GM04503 (cell line): ENCODE results near the gene ZFAND2B.

Experiments used
- DNase-seq: peaks from one replicate; pipeline ENCODE4 v3.0.0-alpha.2; 2012; ENCODE audit warnings: low read depth

Gene ZFAND2B

DNA sequence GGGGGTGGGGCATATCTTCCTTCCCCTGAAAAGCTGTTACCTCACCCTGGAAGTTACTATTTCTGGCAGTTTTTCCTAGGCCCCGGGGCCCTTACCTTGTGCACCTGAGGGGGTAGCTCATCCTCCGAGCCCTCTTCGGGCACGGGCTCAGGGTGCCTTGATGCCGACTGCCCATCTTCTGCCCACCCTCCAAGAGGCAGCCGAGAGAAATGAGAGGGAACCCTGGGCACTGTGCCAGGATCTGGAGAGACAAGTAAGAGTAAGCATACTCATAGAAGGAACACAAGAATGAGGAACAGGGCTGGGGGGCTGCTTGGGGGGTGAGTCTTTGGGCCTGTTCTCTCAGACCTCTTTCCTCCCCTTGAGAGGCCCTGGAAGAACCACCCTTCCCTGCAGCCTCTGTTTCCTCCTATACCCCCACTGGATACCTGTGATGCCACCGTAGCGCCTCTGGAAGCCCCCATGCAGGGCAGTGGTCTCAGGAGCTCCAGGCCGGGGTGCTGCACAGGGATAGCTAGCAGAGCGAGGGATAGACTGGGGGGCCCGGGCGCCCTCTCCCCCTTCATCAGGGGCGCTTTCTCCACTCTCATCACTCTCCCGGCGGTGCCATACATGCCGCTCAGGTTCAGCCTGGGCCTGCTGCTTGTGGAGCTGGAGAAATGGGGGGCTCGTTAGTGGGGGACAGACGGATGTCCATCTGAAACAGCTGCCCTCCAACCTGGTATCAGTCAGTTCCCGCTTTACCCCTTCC is 14.2 kb downstream of the ZFAND2B start:
- DNase-seq: no peak

DNA sequence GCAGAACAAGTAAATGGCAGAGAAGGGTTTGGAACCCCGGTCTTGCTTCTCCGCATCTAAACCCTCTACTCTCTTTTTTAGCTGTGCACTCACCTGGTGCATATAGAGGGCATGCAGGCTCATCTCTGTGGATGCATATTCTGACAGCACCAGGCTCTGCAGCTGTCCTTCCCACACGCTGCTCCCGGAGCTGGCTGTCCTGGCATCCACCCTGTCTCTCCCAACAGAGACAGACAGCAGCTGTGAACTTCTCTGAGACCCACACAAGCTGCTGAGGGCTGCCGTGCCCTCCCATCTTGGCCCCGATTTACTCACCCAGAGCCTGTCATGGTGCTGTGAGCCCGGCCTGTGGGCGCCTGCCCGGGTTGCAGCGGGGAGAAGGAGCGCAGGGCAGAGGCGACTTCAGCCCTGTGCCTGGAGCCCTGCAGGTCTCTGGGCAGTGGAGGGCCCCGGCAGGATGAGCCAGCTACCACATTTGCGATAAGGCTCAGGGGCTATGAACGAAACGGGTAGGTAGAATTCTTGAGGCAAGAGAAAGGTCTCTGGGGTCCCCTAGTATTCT is 15.5 kb downstream of the ZFAND2B start:
- no peak for DNase-seq

DNA sequence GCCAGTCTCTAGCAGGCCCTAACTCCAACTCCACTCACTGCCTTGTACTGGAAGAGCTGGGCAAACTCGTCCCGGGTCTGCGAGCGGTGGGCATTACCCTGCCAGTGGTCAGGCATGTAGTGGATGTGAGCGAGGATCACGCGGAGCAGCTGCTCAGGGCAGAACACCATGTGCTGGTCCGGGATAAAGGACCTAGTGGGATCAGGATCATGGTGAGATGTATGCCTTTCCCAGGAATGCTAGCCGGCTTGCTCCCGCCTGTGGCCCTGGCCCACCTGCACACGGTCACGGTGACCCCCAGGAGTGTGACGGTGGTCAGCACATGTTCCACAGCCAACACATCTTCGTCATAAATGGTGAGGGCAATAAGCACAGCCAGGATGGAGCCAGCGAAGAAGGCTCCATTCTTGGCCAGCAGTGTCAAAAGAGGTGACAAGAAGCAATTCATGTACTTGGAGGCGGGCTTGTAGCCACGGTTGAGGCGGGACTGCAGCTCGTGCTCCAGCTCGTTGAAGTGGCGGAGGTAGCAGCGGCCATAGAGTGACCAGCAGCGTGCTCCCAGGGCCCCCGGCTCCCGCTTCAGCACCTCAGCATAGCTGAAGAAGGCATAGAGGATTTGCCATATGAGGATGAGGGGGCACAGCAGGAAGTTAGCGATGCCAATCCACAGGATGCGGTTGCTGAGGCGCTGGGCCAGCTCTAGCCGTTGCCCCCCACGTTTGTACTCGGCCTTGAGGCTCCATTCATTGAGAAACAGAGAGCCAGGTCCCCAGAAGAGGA is 17.4 kb downstream of the ZFAND2B start:
- DNase-seq: no peak

DNA sequence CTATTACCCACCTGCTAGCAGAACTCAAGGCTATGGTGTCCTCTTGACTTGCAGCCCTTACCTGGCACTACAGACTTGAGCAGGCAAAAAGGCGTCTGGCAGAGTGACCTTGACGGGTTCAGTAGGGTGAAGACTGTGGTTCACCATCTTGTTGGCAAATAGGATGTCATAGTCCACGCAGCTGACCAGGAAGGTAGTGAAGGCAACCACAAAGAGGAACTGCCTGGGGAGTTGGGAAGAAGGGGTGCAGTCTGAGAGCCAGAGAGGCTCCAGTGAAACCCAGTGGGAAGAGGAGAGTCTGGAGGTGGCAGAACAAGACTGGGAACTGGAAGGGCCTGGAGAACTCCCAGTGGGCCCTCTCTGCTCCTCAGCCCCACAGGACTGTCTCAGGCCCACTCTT is 18.8 kb downstream of the ZFAND2B start:
- DNase-seq: no peak

DNA sequence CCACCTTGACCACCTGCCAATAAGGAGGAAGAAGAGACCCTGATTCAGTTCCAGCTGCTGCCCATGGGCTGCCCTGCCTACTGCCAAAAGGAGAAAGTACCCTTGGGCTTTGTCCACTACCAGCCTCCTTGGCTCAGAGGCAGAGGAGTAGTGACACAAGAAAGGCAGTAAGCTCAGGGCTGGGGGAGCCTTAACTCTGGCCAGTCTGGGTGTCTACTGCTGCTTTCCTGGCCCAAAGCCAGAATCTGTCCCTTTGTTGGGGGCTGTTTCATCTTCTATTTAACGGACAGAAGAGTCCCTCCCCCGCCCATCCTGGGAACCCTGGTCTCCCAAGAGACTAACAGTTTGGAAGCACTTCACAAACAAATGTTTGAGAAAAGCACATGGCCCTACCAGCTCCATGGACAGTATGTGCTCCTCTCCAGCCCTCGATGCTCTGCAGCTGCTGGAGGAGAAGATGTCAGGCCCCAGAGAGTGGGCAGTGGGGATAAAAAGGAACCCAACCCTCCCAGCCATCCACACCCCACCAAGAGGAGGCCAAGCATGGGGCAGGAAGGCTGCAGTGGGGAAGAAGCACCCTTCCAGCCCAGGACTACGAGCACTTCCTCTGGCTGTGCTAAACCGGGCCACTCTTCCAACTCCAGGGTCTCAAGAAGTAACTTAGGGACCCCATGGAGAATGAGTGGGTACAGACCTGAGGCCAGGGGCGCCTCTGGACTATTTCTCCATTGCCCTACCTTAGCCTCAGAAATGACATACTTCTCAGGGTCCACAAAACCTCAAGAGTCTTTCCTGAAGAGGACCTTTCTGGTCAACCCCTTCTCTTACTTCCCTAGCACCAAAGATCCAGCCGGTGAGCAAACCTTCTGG is 21.7 kb downstream of the ZFAND2B start:
- DNase-seq: no peak

DNA sequence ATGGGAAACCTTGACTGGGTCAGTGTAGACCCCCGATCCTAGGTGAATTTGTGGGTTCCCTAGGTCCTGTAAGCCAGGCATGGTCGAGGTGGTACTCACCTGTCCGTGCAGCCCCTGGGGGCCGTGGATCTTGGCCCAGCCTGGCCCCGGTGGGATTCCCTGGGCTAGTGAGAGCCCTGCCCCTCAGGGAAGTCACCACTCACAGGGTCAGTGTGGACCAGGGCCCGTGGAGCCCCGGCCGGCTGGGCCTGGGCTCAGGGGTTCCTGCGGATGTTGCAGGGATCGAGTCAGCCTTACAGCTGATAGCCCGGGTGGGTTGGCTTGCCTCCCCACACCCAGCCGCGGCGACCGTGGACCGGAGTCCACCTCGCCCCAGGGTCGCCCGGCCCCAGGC is 22.3 kb downstream of the ZFAND2B start:
- DNase-seq: no peak

DNA sequence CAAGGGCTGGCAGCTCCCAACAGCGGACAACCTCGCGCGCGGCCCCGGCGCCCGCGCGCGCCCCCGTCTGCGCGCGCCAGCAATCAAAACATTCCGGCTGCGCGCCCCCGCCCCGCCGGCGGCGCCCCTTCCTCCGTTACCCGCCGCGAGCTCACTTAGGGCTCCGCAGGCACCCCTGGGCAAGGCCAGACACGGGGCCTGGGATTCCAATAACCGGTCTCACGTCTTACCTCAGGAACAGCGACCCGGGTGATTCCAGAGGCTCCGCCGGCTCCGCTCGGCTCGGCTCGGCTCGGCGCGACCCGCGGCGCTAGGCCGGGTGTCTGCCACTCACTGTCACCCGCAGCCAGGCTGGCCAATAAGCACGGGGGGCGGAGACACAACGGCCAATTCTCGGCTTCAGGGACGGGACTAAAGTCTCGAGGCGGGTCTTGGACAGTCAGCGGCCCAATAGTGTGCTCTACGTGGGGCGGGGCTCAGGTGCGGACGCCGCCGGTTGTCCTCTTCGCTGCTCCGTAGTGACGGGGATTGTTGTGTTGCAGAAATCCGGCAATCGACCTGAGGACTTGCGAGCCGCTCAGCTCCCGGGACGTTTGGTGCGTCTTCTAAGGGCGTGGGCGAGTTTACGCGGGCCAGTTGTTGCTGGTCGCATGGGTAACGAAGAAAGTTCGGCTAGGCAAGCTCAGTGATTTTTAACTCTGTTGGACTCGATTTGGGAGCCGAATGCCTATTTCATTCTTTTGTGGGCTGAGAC is 22.9 kb downstream of the ZFAND2B start, which contains the start of the genes ANKZF1 and ATG9A:
Gene ANKZF1, plus strand, starts transcription at position 502 of the 754 bp plus-strand sequence. CDS start 452 bp downstream, outside the sequence.
Gene ATG9A, minus strand, starts transcription at position 332 of the 754 bp plus-strand sequence. CDS start 1,612 bp downstream, outside the sequence.
- DNase-seq: peak; percentile 95

DNA sequence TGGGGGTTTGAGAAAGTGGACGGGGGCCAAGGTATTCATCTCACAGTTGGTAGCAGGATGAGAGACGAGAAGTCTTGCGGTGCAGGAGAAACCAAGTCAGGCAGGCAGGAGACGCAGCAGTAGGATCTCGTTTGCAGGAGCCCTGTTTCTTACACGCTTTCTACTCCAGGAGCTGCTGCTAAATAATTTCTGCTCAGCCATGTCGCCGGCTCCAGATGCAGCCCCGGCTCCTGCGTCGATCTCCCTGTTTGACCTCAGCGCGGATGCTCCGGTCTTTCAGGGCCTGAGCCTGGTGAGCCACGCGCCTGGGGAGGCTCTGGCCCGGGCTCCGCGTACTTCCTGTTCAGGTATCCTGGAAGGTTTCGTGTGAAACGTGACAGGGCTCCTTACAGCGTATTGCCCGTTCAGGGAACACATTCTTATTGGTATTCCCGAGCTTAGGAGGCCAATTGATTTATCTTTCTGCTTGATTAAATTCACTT is 23.5 kb downstream of the ZFAND2B start:
- no peak for DNase-seq

DNA sequence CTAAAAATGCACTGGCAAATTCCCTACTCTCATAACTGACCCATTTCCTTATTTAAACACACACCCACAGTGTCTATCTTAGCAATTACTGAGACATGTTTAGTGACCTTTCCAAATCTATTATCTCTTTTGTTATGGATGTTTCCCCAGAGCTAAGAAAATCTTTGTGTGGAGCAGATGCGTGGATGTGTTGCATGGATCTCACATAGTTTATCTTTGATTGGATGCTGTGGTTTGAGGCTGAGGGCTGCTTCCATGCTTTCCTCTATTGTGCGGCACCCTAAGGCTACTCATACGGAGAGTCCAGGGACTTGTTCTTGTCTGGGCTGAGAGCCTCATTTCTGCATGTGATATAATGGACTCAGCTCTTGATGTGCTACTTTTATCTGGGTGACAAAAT is 27.7 kb downstream of the ZFAND2B start:
- DNase-seq: no peak

DNA sequence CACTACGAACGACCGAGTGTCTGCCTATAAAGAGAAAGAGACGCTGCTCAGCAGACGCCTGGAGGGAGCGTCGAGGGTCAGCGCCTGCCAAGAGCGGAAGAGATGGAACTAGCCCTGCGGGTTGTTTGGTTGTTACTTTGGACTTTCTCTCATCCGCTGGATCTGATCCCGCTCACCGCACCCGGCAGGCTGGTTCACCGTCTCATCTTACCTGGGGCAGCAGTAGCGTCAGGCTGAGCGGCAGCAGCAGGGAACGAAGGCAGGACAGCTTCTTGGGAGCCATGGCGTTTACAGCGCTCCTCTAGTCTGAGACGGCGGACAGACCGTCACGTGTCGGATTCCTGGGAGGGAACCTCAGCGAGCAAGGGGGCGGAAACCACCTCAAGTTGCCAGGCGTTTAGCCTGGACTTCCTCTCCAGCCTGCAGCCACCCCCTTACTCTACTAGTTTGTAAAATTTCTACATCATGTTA is 36.7 kb downstream of the ZFAND2B start:
- no peak for DNase-seq

DNA sequence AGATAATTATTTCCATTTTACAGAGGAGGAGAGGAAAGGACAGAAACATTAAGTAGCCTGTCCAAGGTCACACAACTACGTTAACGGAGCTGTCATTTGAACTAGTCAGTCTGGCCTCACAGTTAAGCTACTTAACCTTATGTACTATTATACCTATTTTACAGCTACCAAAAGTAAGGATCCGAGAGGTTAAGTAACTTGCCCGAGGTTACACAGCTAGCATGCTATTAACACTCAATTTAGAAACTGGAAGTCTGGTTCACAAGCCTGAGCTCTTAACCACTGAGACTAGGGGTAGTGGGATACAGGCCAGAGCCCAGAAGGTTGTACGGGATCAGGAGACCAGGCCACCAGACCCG is 38.2 kb downstream of the ZFAND2B start:
- DNase-seq: no peak

DNA sequence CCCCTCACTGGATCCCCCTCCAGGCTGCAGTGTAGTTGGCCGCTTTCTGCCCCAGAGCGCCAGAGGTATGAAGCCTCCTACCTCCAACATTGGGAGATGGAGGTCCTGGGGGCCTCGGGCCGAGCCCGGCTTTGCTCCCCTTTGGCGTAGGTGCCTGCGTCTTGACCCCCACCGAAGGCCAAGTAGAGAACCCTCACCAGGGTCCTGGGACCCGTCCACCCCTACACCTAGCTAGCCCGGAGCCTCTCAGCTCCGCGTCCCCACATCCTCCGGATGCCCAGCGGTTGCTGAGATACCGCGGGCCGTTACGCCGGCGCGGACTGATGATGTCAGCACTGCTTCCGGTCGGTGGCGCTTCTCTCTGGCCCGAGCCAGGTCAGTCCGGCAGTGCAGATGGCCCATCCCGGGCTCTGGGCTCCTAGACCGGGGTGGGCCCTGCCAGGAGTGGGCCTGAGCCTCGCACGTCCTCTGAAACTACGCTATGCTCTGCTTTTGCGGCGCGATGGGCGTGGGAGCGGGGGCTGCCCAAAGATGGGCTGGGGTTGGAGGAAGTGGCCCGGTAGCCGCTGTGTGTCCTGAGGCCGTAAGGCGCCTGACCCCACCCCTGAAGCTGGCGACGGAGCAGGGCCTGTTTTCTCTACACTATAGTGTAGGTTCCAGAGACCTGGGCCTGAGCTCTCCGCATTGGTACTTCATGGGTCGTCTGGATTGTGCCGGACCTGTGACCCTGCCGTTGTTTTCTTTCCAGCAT is 38.7 kb downstream of the ZFAND2B start, which contains the start of the genes GLB1L and STK16:
Gene GLB1L, minus strand, starts transcription at position 297 of the 751 bp plus-strand sequence. CDS start 1,871 bp downstream, outside the sequence.
Gene STK16, plus strand, starts transcription at position 332 of the 751 bp plus-strand sequence. CDS start 521 bp downstream, outside the sequence.
- DNase-seq: peak; percentile 65

DNA sequence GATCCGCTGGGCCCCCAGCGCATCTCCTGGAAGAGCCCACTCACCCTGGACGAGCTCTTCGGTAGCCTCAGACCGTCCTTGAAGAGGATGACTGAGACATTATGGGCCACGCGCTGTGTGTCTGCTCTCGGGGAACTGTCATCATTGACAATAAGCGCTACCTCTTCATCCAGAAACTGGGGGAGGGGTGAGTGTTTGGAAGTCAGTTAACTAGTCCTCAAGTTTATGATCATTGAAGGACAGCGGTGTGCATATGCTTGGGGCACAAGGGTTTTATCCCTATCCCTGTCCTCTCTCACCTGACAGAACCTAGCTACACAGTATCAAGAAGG is 39.3 kb downstream of the ZFAND2B start:
- DNase-seq: no peak

DNA sequence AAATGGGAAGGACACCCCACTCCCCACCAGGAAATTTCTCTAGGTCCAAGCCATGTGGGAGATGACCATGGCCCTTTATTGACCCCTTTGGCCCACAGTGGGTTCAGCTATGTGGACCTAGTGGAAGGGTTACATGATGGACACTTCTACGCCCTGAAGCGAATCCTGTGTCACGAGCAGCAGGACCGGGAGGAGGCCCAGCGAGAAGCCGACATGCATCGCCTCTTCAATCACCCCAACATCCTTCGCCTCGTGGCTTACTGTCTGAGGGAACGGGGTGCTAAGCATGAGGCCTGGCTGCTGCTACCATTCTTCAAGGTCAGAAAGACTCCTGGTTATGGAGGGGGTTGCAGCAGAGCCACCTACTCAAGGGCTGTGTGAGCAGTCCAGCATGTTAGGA is 40.0 kb downstream of the ZFAND2B start:
- DNase-seq: no peak

DNA sequence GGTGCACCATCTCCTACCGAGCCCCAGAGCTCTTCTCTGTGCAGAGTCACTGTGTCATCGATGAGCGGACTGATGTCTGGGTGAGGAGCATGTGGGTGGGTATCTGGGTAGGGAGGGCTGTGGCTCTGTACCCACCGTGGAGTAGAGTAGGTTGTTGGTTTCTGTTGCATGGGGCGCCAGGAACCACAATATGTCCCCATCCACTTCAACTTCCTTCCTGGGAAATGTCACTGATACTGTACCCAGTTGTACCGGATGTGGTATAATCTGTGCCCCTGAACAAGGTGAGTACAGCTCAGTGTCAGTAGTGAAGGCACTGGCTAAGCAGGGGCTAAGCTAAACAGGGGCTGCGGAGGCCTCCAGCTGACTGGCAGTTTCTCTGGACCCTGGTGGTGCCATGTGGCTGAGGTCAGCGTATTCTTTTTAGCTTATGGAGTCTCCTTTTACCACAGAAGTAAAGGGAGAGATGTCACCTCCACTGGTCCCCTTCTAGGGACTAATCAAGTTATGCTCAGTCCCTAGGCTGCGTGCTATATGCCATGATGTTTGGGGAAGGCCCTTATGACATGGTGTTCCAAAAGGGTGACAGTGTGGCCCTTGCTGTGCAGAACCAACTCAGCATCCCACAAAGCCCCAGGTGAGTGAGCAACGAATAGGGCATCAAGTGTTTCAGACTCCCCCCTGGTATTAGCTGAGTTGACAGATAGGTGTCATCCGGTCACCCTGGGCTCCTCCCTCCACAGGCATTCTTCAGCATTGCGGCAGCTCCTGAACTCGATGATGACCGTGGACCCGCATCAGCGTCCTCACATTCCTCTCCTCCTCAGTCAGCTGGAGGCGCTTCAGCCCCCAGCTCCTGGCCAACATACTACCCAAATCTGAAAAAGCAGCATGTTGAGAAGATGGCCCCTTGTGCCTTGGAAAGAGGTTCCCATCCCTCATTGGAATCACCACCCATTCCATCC is 41.4 kb downstream of the ZFAND2B start:
- no peak for DNase-seq

DNA sequence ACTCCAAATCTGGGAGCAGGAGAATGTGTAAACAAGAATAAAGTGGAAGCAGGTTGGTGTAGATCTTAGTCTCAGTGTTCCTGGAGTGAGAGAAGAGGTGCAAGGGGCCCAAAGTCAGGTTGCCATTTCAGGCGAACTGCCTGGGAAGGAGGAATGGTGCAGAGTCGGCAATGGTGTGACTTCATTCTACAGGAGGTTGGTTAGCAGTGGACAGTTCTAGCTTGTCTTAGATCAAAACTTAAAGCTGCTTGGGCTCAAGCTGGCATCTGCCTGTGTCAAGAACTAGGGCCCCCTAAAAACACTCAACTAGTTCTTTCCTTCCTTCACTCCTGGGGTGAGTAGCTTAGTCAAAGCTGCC is 42.2 kb downstream of the ZFAND2B start:
- DNase-seq: no peak

DNA sequence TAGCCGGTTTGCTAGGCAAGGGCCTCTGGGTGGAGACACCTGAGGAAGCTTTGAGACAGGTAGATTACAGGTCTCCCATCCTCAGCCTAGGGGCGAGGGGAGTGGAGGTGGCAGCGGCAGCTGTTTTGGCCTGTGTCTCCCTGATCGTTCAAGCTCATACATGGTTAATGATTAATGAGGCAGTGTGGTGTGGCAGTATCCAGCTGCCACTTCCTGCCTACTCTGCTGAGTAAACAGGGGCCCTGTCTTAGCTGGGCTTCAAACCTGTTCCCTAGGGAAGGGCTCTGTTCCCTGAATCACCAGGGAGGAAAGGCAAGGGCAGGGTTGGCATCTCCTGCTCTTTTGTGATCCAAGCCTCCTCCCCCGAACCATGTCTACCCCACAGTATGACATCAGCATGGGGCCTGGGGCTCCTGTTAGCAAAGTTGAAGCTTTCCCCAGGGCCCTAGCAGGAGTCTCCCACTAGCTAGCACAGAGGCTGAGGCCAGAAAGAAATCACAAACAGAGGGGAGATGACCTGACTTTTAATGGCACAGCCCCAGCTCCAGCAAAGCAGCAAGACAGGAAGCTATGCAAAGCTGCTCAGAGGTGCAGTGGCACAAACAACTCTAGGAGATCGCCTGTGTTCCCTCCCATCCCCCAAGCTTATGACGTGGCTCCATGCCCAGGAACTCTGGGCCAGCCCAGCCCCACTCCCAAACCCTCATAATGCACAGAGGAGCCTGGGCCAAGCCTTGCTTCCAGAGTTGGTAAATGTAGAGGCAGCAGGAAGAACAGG is 42.8 kb downstream of the ZFAND2B start:
- peak; percentile 54 for DNase-seq
